Fibroblast of pulmonary artery (primary cell): ENCODE measurements around the gene AEBP1.

ENCODE experiments used
- DNase-seq: peaks from one replicate; pipeline ENCODE4 v3.0.0-alpha.2; 2010; ENCODE audit warnings: low read depth
- H3K4me3 ChIP-seq: replicated peaks from 2 replicates; pipeline ENCODE4 v1.5.1; 2011; ENCODE audit warnings: low read depth, mild to moderate bottlenecking, control low read depth, low read length, moderate library complexity
- TF ChIP-seq, protein P1 (sequence below): IDR thresholded peaks from 2 replicates; pipeline ENCODE4 v1.5.1; 2011; ENCODE audit warnings: mild to moderate bottlenecking, control low read depth, low read length, inconsistent platforms; ENCODE audit errors: missing control alignments

The AEBP1 gene

DNA sequence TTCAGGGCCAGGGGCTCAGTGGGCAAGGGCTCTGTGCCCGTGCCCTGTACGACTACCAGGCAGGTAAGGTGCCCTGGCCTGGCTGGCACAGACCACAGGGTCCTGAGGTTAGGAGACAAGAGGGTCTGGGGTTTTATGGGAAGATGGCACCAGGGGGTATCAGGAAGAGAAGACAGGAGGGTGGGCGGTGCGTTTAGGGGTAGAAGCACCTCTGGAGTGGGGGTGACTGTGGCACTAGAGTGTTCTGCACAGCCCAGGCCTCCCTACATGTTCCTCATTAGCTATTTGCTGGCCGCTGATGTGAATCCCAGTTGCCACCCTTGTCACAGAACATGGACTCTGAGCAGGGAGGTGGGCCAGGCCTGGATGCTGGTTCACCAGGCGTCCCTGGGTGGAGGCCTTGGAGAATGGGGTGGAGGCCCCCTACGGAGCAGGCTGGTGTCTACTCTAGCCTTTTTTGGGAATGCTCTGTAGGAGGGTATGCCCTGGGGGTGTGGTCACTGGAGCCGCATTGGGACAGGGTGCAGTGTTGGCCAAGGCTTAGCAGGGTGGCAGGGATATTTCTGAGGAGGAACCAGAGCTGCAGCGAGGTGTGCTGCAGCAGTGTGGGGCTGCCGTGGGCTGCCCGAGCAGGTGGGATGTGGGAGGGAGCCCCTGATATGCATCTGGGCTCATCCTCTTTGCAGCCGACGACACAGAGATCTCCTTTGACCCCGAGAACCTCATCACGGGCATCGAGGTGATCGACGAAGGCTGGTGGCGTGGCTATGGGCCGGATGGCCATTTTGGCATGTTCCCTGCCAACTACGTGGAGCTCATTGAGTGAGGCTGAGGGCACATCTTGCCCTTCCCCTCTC, 43.8 kb upstream of the AEBP1 start:
- no peak overlapping the region for H3K4me3 ChIP-seq
- TF ChIP-seq, protein P1, sequence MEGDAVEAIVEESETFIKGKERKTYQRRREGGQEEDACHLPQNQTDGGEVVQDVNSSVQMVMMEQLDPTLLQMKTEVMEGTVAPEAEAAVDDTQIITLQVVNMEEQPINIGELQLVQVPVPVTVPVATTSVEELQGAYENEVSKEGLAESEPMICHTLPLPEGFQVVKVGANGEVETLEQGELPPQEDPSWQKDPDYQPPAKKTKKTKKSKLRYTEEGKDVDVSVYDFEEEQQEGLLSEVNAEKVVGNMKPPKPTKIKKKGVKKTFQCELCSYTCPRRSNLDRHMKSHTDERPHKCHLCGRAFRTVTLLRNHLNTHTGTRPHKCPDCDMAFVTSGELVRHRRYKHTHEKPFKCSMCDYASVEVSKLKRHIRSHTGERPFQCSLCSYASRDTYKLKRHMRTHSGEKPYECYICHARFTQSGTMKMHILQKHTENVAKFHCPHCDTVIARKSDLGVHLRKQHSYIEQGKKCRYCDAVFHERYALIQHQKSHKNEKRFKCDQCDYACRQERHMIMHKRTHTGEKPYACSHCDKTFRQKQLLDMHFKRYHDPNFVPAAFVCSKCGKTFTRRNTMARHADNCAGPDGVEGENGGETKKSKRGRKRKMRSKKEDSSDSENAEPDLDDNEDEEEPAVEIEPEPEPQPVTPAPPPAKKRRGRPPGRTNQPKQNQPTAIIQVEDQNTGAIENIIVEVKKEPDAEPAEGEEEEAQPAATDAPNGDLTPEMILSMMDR: no peak
- DNase-seq: no peak

DNA sequence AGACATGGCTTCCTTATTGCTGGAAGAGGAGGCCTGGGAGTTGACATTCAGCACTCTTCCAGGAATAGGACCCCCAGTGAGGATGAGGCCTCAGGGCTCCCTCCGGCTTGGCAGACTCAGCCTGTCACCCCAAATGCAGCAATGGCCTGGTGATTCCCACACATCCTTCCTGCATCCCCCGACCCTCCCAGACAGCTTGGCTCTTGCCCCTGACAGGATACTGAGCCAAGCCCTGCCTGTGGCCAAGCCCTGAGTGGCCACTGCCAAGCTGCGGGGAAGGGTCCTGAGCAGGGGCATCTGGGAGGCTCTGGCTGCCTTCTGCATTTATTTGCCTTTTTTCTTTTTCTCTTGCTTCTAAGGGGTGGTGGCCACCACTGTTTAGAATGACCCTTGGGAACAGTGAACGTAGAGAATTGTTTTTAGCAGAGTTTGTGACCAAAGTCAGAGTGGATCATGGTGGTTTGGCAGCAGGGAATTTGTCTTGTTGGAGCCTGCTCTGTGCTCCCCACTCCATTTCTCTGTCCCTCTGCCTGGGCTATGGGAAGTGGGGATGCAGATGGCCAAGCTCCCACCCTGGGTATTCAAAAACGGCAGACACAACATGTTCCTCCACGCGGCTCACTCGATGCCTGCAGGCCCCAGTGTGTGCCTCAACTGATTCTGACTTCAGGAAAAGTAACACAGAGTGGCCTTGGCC, 43.0 kb upstream of the AEBP1 start:
- no peak for DNase-seq
- H3K4me3 ChIP-seq: no peak overlapping the region
- TF ChIP-seq, protein P1: no peak

DNA sequence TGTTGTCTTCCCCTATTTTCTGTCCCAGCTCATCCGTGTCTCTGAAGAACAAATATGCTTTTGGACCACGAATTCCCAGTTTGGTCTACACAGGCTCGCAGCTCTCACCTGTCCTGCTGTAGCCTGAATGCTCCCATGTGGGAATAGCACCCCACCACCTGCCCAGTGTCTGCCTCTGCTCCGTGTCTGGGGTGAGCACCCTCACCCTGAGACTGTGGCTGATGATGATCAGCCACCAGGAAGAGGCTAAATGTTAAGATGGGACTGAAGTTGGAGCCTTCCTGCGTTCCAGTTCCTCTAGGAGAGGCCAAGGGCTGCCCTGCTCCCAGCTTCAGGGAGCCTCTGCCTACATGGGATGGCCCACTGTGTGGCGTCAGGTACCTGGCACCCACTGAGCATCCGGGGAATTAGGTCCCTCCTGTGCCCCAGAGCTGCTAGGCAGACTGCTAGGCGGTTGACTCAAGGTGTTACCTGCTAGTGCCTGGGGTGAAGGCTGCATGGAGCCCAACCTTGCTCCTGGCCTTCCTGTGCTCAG, 42.4 kb upstream of the AEBP1 start:
- TF ChIP-seq, protein P1: no peak
- DNase-seq: no peak

DNA sequence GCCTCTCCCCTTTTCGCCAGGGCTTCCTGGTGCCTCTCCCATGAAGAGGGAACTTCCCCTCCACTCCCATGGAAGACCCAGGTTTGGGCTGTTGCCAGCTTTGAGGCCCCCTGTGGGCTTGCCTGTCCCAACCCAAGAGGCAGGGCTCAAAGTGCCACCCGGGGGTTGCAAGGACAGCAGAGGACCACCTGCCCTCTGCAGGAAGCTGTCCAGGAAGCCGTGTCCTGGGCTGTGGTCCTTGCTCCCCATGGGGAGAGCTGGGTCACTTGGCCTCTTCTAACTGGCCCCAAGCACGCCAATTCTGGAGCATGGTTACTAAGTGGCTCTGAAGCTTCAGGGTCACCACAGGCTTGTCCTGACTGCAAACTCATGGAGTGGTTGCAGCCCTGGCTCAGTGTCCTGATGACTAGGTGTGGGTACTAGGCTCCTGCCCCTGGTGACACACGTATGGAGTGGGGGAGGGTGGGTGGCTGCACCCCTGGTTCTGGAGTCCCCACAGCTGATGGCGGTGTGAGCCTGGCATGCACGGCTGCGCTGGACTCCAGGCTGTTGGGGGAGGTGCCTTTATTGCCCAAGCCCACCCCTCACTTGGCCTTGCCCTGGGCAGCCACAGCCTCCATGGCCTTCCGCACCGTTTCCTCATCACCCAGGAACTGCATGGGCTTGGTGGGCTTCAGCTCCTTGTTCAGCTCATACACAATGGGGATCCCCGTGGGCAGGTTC, 41.8 kb upstream of the AEBP1 start:
- no peak for DNase-seq
- H3K4me3 ChIP-seq: no peak overlapping the region
- TF ChIP-seq, protein P1: no peak

More for the DNA sequence above, 42.4 kb upstream of the AEBP1 start:
- no peak overlapping the region for H3K4me3 ChIP-seq

- no peak overlapping the region for H3K4me3 ChIP-seq
- TF ChIP-seq, protein P1: no peak
- no peak for DNase-seq
Measured at GRCh38 chr7:44062903-44063295, 41.2 kb upstream of the AEBP1 start.

DNA sequence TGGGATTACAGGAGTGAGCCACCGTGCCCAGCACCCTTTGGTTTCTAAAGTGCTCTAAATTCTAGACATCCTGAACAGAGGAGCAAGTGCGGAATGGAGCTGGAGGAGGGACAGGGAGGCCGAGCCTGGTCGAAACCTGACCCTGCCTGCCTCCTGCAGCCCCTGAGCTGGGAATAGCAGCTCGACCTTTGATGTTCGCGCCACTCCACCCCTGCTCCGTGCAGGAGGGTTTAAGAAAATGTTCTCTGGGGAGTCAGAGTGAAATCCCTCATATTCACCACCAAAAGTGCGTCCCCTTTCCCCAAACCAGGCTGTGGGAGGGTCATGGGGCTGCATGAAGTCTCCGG, 40.6 kb upstream of the AEBP1 start:
- TF ChIP-seq, protein P1: no peak

More for the DNA sequence above, 40.6 kb upstream of the AEBP1 start:
- H3K4me3 ChIP-seq: no peak overlapping the region
- no peak for DNase-seq
